GM12878 (cell line): Measurements from ENCODE around the gene GPR137B. TPM values are rescaled to one million over a fixed set of nuclear protein-coding genes. Genes with fewer than 3 reads are reported as not detected.

ENCODE experiments used
- ATAC-seq: fragments of 200-7000 bp; cut with Tn5 transposase; 3 replicates; pipeline ENCODE4 v1.9.1; 2020; ENCODE audit warnings: mild to moderate bottlenecking, moderate library complexity
- BruUV-seq: library from RNA; stranded (reverse); fragments of 400-500 nt; replicated peaks from 2 replicates; lab custom pipeline; 2021; lab: Mats Ljungman, UMichigan
- CTCF ChIA-PET: fragments of 300-600 bp; sonication (Branson Sonifier 250); formaldehyde crosslinking; extraction: SDS; loops from one replicate; lab custom pipeline; 2021; ENCODE audit warnings: inconsistent platforms; lab: Yijun Ruan, JAX
- POLR2A ChIA-PET: fragments of 350-600 bp; formaldehyde crosslinking; extraction: SDS; loops from one replicate; lab custom pipeline; 2021; ENCODE audit warnings: inconsistent platforms; lab: Charles Lee
- RAD21 ChIA-PET: fragments of 300-600 bp; sonication (Branson Sonifier 250); formaldehyde crosslinking; loops from one replicate; lab custom pipeline; 2023; ENCODE audit warnings: antibody characterized with exemption; ENCODE audit not compliant: unreplicated experiment; lab: Charles Lee
- SMC1A ChIA-PET: fragments of 300-600 bp; sonication (Branson Sonifier 250); formaldehyde crosslinking; loops from one replicate; lab custom pipeline; 2023; ENCODE audit not compliant: unreplicated experiment, uncharacterized antibody; lab: Charles Lee
- DNase-seq: peaks from one replicate; pipeline ENCODE4 v3.0.0-alpha.2; 2011; ENCODE audit warnings: low read depth, low spot score
- FAIRE-seq: peaks from 3 replicates; lab custom pipeline; 2011; peaks lifted over from hg19 to GRCh38; lab: Jason Lieb, UNC
- H2AFZ ChIP-seq: 2 replicates; pipeline ENCODE4 v1.6.0; 2011; ENCODE audit warnings: low read depth, low read length, control low read depth; ENCODE audit not compliant: control insufficient read depth
- H3K27ac ChIP-seq: 2 replicates; pipeline ENCODE4 v1.5.1; 2011; ENCODE audit warnings: control low read depth; ENCODE audit not compliant: control insufficient read depth, insufficient read depth
- H3K27me3 ChIP-seq, 2 experiments: replicated peaks in 1 of 2; 2 replicates each; pipeline versions ENCODE4 v1.6.0 to v1.6.1; 2011; ENCODE audit warnings: low read length in 1 of 2; ENCODE audit not compliant: control insufficient read depth in 2 of 2, insufficient read depth in 2 of 2
- H3K36me3 ChIP-seq, 2 experiments: 2 replicates each; pipeline ENCODE4 v1.5.1; 2011; ENCODE audit warnings: low read length in 1 of 2; ENCODE audit not compliant: control insufficient read depth in 2 of 2, insufficient read depth in 2 of 2
- H3K4me1 ChIP-seq: 2 replicates; pipeline ENCODE4 v1.6.1; 2011; ENCODE audit warnings: mild to moderate bottlenecking, low read length, moderate library complexity, mixed read lengths; ENCODE audit not compliant: control insufficient read depth, insufficient read depth
- H3K4me2 ChIP-seq: 2 replicates; pipeline ENCODE4 v1.6.0; 2011; ENCODE audit warnings: control low read depth; ENCODE audit not compliant: control insufficient read depth, insufficient read depth
- H3K4me3 ChIP-seq: fragments of 200-600 bp; sonication (generic); 2 replicates; pipeline ENCODE4 v1.5.1; 2016
- H3K79me2 ChIP-seq: 2 replicates; pipeline ENCODE4 v1.6.0; 2011; ENCODE audit warnings: low read length; ENCODE audit not compliant: control insufficient read depth, insufficient read depth
- H3K9ac ChIP-seq: 2 replicates; pipeline ENCODE4 v1.8.0; 2011; ENCODE audit warnings: low read length, control low read depth, mixed read lengths; ENCODE audit not compliant: control insufficient read depth, insufficient read depth
- H3K9me3 ChIP-seq: replicated peaks from 3 replicates; pipeline ENCODE4 v1.5.1; 2011; ENCODE audit warnings: mild to moderate bottlenecking, low read length; ENCODE audit not compliant: control insufficient read depth, insufficient read depth
- H4K20me1 ChIP-seq: 2 replicates; pipeline ENCODE4 v1.6.0; 2011; ENCODE audit not compliant: control insufficient read depth, insufficient read depth
- BHLHE40 ChIP-seq, 2 experiments: fragments of 450-650 bp in 1 of 2; IDR thresholded peaks; 2 replicates each; pipeline ENCODE4 v1.6.1; 2011 to 2017; ENCODE audit warnings: low read depth in 2 of 2, borderline replicate concordance in 1 of 2, improper control_type of control experiment in 1 of 2, low read length in 1 of 2, mild to moderate bottlenecking in 1 of 2
- HDGF ChIP-seq: fragments of 450-650 bp; IDR thresholded peaks from 2 replicates; pipeline ENCODE4 v1.6.1; 2016; ENCODE audit warnings: antibody characterized with exemption
- MEF2A ChIP-seq: IDR thresholded peaks from 2 replicates; pipeline ENCODE4 v1.6.1; 2011; ENCODE audit warnings: low read depth, mild to moderate bottlenecking, low read length, moderate library complexity; ENCODE audit not compliant: insufficient read depth
- MLLT1 ChIP-seq: fragments of 450-650 bp; IDR thresholded peaks from 2 replicates; pipeline ENCODE4 v1.6.1; 2016; ENCODE audit warnings: mild to moderate bottlenecking
- RFX5 ChIP-seq: IDR thresholded peaks from 2 replicates; pipeline ENCODE4 v1.6.1; 2011; ENCODE audit warnings: low read depth, low read length, improper control_type of control experiment
- YBX1 ChIP-seq: fragments of 450-650 bp; IDR thresholded peaks from 2 replicates; pipeline ENCODE4 v1.6.1; 2016; ENCODE audit warnings: antibody characterized with exemption
- WGBS: methylation state at CpG from one replicate; pipeline ENCODE4 v1.1.6; 2016; ENCODE audit warnings: low lambda C conversion rate; ENCODE audit not compliant: insufficient replicate concordance, insufficient coverage; ENCODE audit errors: missing lambda C conversion rate; 5-methylcytosine and 5-hydroxymethylcytosine counted together
- in situ Hi-C: fragments of 300-500 bp; cut with MboI; formaldehyde crosslinking; loops from 9 replicates; pipeline ENCODE4 v1.14.3; 2018; ENCODE audit warnings: mixed read lengths
- intact Hi-C: fragments of 100-400 bp; cut with micrococcal nuclease; formaldehyde crosslinking; loops from one replicate; pipeline ENCODE4 v1.14.2; 2022; ENCODE audit not compliant: unreplicated experiment
- polyA plus RNA-seq, 11 experiments: library from polyadenylated mRNA; depleted of rRNA in 4 of 11; unstranded in 6 of 11; stranded (reverse) in 5 of 11; fragments of >200 nt; fragmentation: Nextera tagmentation in 4 of 11; fragmentation: Illumina TruSeq in 1 of 11; extraction: Ambion mirVana in 4 of 11; extraction: Trizol in 1 of 11; gene quantifications; 1 replicate in 1 of 11; 2 replicates in 10 of 11; pipeline versions ENCODE4 v1.2.1 to v1.2.3, GENCODE V29; 2011 to 2016; ENCODE audit warnings: inconsistent platforms in 2 of 11, missing spikeins in 2 of 11, low read depth in 1 of 11
- total RNA-seq, 4 experiments: library from RNA; depleted of rRNA in 3 of 4; stranded (reverse); fragments of >200 nt in 3 of 4; fragmentation: Illumina TruSeq in 1 of 4; extraction: Trizol in 1 of 4; gene quantifications; 2 replicates each; pipeline versions ENCODE4 v1.2.1 to v1.2.3, GENCODE V29; 2013 to 2021

GPR137B gene
- total and polyA plus RNA-seq, 10 of the 15 experiments (the other 5 are each of a cell fraction or from before 2014, with no cell fraction given), result 5.4 to 20.8 (median 12.5) TPM

DNA sequence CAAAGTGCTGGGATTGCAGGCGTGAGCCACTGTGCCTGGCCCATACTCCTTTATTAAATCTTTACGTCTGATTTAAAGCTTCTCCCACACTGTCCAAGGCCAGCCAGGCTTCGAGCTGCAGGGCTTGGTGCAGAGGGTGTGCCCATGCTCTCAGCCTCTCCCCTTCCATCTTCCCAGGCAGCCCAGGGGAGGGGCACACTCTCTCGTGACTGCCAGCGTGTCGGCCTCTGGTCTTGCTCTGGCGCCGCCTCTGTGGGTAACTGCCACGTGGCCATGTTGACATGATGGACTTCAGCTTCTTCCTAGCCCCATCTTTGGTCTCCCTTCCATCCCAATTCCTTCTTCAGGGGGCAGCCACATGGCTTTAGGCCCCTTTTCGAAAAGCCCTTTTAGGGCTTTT is 4.7 kb downstream of the GPR137B start:
- H4K20me1 ChIP-seq, result peaks cover 3% of the 10 kb centered on the region; the same call in 1 of the 2 replicates
- 62% methylated on average over 10 of the region's 10 CpGs for WGBS
- no peak for DNase-seq
- peak overlapping the region; percentile 34 for H3K9ac ChIP-seq
- RAD21 ChIA-PET, result interaction anchor here (1.5 to 7.3 kb wide), 2 partner anchors 10 to 36 kb away, joined by 4 to 121 read pairs; no protein-coding TSS in a partner anchor
- POLR2A ChIA-PET, result interaction anchor here (1.8 to 3.5 kb wide), 3 partner anchors 9 to 23 kb away, joined by 6 to 16 read pairs (median 13); no protein-coding TSS in a partner anchor
- peaks cover 26% of the 10 kb centered on the region for H3K4me1 ChIP-seq
- in situ Hi-C loops, result no loop called here
- no peak overlapping the region for H2AFZ ChIP-seq
- SMC1A ChIA-PET, result interaction anchor here (1.0 to 7.2 kb wide), 5 partner anchors 10 to 339 kb away, joined by 3 to 95 read pairs (median 4); no protein-coding TSS in a partner anchor
- FAIRE-seq, result no peak
- peaks cover 81% of the 10 kb centered on the region for H3K79me2 ChIP-seq
- H3K27me3 ChIP-seq, result no peaks in the 10 kb centered on the region
- H3K27ac ChIP-seq, result no peak overlapping the region
- intact Hi-C loops, result loop anchor here (10.0 kb wide), 1 partner anchor 282 kb away; the partner anchor contains the start of gene LYST
- BruUV-seq, result no TSS peak
- peaks cover 3 to 8% of the 10 kb centered on the region in 2 experiments; a peak in 2 of 4 replicates for H3K36me3 ChIP-seq
- H3K9me3 ChIP-seq, result no peaks in the 10 kb centered on the region
- H3K4me3 ChIP-seq, result peak overlapping the region; percentile 51; the same call in 1 of the 2 replicates
- TF ChIP-seq HDGF (0 out of 2 replicates have a peak, but pooled peaks have one; percentile 29), BHLHE40 (IDR thresholded peaks at IDR 0.05; ENCODE audit: borderline replicate concordance in 1 of 2, low read depth in 2 of 2, low read length in 1 of 2) (peak in 1 of 2 experiments; percentile 34; a peak in 1 of 4 replicates), YBX1 (no peak), MLLT1 (0 out of 2 replicates have a peak, but pooled peaks have one; percentile 5), MEF2A (no peak), RFX5 (no peak)
- ATAC-seq, result no peak
- CTCF ChIA-PET, result interaction anchor here (0.5 to 7.3 kb wide), 4 partner anchors 9 to 54 kb away, joined by 3 to 56 read pairs (median 4); no protein-coding TSS in a partner anchor
- H3K4me2 ChIP-seq, result peak overlapping the region; percentile 63; the same call in 1 of the 2 replicates
